NCI-H2107 treated with DMSO at 0.1 percent for 48 hours (cell line): ENCODE data around the gene FAM131B.

Experiments used
- DNase-seq: peaks from one replicate; lab custom pipeline; 2025; ENCODE audit not compliant: unreplicated experiment; lab: John Stamatoyannopoulos, UW

Gene FAM131B

GRCh38 chr7:143360788-143361551 lies 1.5 kb downstream of the FAM131B start:
- no peak for DNase-seq

GRCh38 chr7:143359771-143360353 lies 2.7 kb downstream of the FAM131B start:
- no peak for DNase-seq

GRCh38 chr7:143358626-143359025 lies 3.9 kb downstream of the FAM131B start:
- no peak for DNase-seq

GRCh38 chr7:143356414-143357050 lies 6.0 kb downstream of the FAM131B start:
- DNase-seq: no peak

GRCh38 chr7:143355450-143356385 lies 6.8 kb downstream of the FAM131B start:
- DNase-seq: no peak

DNA sequence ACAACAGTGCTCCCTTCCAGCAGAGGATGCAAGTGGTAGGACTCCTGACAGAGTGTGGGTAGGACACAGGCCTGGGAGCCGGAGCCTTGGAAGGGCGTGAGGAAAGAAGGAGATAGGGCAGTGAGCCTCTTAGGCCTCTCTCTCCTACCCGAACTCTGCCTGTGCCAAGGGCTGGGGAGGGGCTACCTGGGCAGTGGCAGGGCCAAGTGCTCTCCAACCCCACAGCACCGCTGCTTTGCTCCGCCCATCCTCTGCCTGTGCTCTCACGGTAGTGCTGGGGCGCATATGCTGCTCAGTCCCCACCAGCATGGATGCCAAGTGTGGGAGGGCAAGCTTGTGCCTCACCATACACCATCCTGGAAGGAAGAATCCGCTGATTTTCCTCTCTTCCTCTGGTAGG lies 7.5 kb downstream of the FAM131B start:
- no peak for DNase-seq

GRCh38 chr7:143354376-143354775 lies 8.1 kb downstream of the FAM131B start:
- no peak for DNase-seq

DNA sequence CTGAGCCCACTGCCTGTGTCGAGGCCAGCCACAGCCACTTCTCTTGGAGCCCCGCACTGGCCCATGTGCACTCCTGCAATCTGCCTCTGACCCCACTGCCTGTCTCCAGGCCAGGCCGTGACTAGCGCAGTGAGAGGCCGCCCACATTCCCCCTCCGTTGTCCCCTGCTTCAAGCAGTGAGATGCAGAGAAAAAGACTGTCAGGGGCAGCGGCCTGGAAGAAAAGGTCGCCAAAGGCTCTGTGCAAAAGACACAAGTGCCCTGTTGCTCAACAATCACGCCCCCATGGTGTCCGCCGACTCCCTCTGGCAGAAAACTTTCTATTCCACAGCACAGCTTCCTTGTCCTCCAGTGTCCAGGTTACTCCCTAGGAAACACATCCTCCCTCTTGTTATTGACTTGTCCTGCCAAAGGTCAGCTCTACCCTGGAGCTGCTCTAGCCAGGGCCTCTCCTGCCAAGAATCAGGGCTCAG lies 9.9 kb downstream of the FAM131B start:
- DNase-seq: no peak

DNA sequence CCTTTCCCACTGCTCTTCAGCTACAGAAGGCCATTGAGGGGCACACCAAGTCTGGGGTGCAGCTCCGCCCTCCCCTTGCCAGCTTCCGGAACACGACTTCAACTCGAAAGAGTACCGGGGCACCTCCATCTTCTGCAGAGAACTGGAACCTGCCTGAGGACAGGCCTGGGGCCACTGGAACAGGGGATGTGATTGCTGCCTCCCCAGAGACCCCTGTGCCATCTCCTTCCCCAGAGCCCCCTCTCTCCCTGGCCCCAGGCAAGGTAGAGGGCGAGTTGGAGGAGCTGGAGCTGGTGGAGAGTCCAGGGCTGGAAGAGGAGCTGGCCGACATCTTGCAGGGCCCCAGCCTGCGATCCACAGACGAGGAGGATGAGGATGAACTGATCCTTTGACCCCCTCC lies 10.9 kb downstream of the FAM131B start:
- DNase-seq: no peak

DNA sequence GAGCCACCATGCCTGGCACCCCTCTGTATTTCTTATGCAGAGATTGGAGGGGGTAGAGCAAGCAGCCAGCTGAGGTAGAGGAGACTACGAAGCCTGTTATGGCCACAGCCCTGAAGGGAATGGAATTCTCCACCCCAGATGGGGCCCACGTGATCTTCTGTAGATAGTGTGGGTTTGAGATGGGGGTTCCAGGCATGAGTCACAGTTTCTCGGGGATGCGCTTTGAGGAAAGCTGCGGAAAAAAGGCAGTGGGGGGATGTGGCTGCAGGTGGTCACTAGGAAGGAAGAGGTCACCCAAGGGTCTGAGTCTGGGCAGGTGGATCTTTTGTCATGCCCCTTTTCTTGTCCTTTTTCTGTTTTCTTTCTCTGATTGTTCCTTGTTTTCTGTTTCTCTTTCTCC lies 11.5 kb downstream of the FAM131B start:
- no peak for DNase-seq

- DNase-seq: no peak
Observed at GRCh38 chr7:143347950-143348349, 14.6 kb downstream of the FAM131B start.

DNA sequence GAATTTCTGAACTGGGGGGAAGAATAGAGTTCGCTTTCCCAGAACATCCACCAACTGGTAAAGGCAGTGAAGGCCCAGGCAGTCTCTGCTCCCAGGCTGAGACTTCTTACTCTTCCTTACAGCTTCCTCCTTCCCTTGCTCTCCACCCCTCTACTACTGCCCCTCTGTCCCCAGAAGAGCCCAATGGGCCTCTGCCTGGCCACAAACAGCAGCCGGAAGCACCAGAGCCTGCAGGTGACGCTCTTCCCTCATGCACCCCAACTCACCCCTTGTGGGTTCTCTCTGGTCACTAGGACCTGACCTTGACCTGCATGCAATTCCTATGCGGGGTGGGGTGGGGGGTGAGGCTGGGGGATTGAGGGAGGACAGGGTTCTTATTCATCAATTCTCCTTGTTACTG lies 16.5 kb downstream of the FAM131B start:
- no peak for DNase-seq

DNA sequence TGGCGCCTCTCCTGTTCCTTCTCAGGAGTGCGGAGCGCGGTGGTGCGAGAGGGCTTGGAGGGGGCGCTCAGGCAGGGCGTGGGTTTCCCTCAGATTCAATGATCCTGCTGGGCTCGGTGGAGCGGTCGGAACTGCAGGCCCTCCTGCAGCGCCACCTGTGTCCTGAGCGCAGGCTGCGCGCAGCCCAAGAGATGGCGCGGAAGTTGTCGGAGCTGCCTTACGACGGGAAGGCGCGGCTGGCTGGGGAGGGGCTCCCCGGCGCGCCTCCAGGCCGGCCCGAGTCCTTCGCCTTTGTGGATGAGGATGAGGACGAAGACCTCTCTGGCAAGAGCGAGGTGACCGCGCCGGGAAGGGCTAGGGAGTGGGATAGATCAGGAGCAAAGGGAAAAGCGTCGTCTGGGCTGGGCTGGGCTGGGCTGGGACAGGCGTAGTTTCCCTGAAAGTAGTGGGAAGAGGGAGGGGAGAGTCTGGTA lies 17.0 kb downstream of the FAM131B start:
- no peak for DNase-seq

DNA sequence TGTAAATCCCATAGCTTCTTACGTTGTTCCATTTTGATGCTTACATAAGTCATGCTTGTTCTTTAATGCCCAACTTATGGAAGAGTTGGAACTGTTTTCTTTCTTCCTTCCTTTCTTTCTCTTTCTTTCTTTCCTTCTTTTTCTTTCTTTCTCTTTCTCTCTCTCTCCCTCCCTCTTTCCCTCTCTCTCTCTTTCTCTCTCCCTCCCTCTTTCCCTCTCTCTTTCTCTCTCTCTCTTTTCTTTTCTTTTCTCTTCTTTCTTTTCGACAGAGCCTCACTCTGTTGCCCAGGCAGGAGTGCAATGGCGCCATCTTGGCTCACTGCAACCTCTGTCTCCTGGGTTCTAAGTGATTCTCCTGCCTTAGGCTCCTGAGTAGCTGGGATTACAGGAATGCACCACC lies 18.9 kb downstream of the FAM131B start:
- no peak for DNase-seq

- no peak for DNase-seq
Observed at GRCh38 chr7:143341842-143342241, 20.7 kb downstream of the FAM131B start.

DNA sequence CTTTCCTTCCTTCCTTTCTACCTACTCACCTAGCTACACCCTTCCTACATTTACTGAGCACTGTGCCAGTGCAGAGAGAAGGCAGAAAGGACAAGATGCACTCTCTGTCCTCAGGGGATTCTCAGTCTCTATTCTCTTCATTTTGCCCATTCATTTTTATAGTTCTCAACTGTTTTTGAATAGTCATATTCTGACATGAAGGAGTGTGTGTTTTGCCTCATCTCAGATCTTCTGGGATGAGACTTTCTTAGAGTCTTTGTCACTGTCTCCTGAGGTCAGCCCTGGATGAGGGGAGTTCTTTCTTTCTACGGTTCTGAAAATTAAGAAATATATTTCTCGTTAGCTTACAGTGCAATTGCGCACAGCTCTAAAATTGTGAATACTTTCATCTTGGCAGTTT lies 25.3 kb downstream of the FAM131B start:
- DNase-seq: no peak

GRCh38 chr7:143334244-143334643 lies 28.3 kb downstream of the FAM131B start:
- DNase-seq: no peak

DNA sequence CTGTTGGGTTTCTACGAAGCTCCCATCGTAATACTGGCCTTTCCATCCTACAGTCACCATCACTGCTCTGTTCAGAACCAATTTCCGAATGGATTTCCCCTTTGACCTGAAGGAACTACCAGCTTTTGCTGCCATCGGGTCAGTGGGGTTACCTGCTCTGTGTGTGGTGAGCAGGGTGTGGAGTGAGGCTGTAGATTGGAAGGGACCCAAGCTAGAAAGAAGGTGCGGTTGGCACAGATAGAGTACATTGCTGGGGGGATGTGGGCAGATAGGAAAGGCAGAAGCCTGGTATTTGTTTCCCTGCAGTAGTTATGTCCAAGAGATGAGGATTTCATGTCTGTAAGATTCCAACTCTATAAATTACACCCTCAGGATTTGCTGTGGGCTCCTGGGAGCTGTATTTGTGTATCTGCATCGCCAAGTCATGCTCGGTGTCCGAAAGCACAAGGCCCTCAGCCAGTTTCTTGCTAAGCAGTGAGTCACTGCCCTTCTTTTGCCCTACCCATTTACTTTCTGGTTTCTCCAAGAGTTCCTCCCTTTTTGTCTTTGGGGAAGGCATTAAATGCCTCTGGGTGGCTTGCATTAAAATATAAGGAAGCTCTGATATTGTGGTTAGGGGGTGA lies 31.2 kb downstream of the FAM131B start:
- no peak for DNase-seq

- DNase-seq: no peak
Observed at GRCh38 chr7:143329471-143330170, 32.9 kb downstream of the FAM131B start.

DNA sequence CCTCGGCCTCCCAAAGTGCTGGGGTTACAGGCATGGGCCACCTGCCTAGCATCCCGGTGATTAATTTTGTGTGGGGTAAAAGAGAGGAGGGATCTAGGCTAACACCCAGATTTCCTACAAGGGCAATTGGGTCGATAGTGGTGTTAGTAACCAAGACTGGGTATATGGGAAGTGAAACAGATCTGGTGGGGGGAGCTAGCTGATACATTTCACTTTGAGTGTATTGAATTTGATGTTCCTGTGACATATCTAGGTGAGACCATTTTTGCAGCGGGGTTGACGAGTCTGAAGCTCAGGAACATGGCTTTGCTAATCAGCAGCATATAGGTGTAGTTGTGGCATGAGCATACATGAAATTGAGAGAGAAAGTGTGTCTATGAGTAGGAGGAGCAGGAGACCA lies 34.6 kb downstream of the FAM131B start:
- no peak for DNase-seq
